ENCODE measurements around the gene CAMK1G. TPM values are rescaled to one million over a fixed set of nuclear protein-coding genes. Genes with fewer than 3 reads are reported as not detected.

CAMK1G gene
- total and polyA plus RNA-seq, 10 of the 15 experiments (the other 5 are each of a cell fraction or from before 2014, with no cell fraction given): 0.18 to 0.20 TPM; not detected in 8

GRCh38 chr1:209577346-209577745, 6.2 kb upstream of the CAMK1G start:
- H4K20me1 ChIP-seq (ENCODE audit: control insufficient read depth, insufficient read depth): no peaks in the 10 kb centered on the region
- no peaks in the 10 kb centered on the region for H3K9me3 ChIP-seq (replicated peaks; ENCODE audit: control insufficient read depth, insufficient read depth, low read length)
- H2AFZ ChIP-seq (ENCODE audit: control insufficient read depth, low read depth, low read length): no peak overlapping the region
- TF ChIP-seq ATF7 (IDR thresholded peaks at IDR 0.05; ENCODE audit: low read depth) (no peak), POLR2AphosphoS5 (IDR thresholded peaks at IDR 0.05; ENCODE audit: low read length) (no peak)
- ChIA-PET RAD21 (ENCODE audit: unreplicated experiment) (interaction anchor here (1.2 to 1.5 kb wide), 4 partner anchors 50 to 172 kb away, joined by 3 to 7 read pairs (median 6); no protein-coding TSS in a partner anchor), POLR2A (interaction anchor here (0.6 kb wide), 1 partner anchor 46 kb away, joined by 3 read pairs; no protein-coding TSS in a partner anchor), SMC1A (ENCODE audit: uncharacterized antibody, unreplicated experiment) (interaction anchor here (0.6 to 3.7 kb wide), 4 partner anchors 16 to 114 kb away, joined by 3 to 30 read pairs (median 8); no protein-coding TSS in a partner anchor), CTCF (interaction anchor here (1.0 to 24.2 kb wide), 21 partner anchors 10 to 245 kb away, joined by 3 to 307 read pairs (median 6); partner anchors contain the start of gene HSD11B1)
- no peaks in the 10 kb centered on the region for H3K79me2 ChIP-seq (ENCODE audit: control insufficient read depth, insufficient read depth, low read length)
- 49% methylated on average over 3 of the region's 3 CpGs for WGBS (ENCODE audit: insufficient coverage, insufficient replicate concordance, low lambda C conversion rate, missing lambda C conversion rate)
- no peak overlapping the region for H3K4me2 ChIP-seq (ENCODE audit: control insufficient read depth, insufficient read depth)
- intact Hi-C loops (cut with micrococcal nuclease; ENCODE audit: unreplicated experiment): loop anchor here (2.0 to 10.0 kb wide), 2 partner anchors 169 to 247 kb away; partner anchors contain the start of gene UTP25
- in situ Hi-C loops (cut with MboI): loop anchor here (5.0 to 10.0 kb wide), 3 partner anchors 47 to 170 kb away; no protein-coding TSS in a partner anchor
- H3K27me3 ChIP-seq (replicated peaks in 1 of 2; ENCODE audit: control insufficient read depth in 2 of 2, insufficient read depth in 2 of 2, low read length in 1 of 2): peaks cover 0 to 1% of the 10 kb centered on the region in 2 experiments; a peak in 3 of 4 replicates
- no peak overlapping the region for H3K9ac ChIP-seq (ENCODE audit: control insufficient read depth, insufficient read depth, low read length)
- no peak overlapping the region for H3K27ac ChIP-seq (ENCODE audit: control insufficient read depth, insufficient read depth)
- no peak for FAIRE-seq
- H3K4me3 ChIP-seq: no peak overlapping the region
- no TSS peak for BruUV-seq (replicated peaks)
- no peaks in the 10 kb centered on the region for H3K4me1 ChIP-seq (ENCODE audit: control insufficient read depth, insufficient read depth, low read length)
- no peak for ATAC-seq
- no peak for DNase-seq (ENCODE audit: low read depth, low spot score)
- no peaks in the 10 kb centered on the region for H3K36me3 ChIP-seq (ENCODE audit: control insufficient read depth in 2 of 2, insufficient read depth in 2 of 2, low read length in 1 of 2)

- BruUV-seq (replicated peaks): no TSS peak
- no peaks in the 10 kb centered on the region for H3K36me3 ChIP-seq (ENCODE audit: control insufficient read depth in 2 of 2, insufficient read depth in 2 of 2, low read length in 1 of 2)
- 20% methylated on average over 2 of the region's 2 CpGs for WGBS (ENCODE audit: insufficient coverage, insufficient replicate concordance, low lambda C conversion rate, missing lambda C conversion rate)
- H3K4me2 ChIP-seq (ENCODE audit: control insufficient read depth, insufficient read depth): no peak overlapping the region
- no peaks in the 10 kb centered on the region for H4K20me1 ChIP-seq (ENCODE audit: control insufficient read depth, insufficient read depth)
- H3K4me3 ChIP-seq: no peak overlapping the region
- H3K9ac ChIP-seq (ENCODE audit: control insufficient read depth, insufficient read depth, low read length): no peak overlapping the region
- CTCF ChIA-PET: interaction anchor here (1.0 to 24.2 kb wide), 5 partner anchors 10 to 167 kb away, joined by 3 to 307 read pairs (median 8); no protein-coding TSS in a partner anchor
- FAIRE-seq (no peak), ATAC-seq (no peak), DNase-seq (ENCODE audit: low read depth, low spot score) (no peak)
- H3K27ac ChIP-seq (ENCODE audit: control insufficient read depth, insufficient read depth): no peak overlapping the region
- in situ Hi-C loops (cut with MboI): no loop called here
- H3K9me3 ChIP-seq (replicated peaks; ENCODE audit: control insufficient read depth, insufficient read depth, low read length): no peaks in the 10 kb centered on the region
- POLR2A ChIA-PET: no interaction called here
- SMC1A ChIA-PET (ENCODE audit: uncharacterized antibody, unreplicated experiment): interaction anchor here (1.3 to 1.4 kb wide), 2 partner anchors 11 to 49 kb away, joined by 3 read pairs; no protein-coding TSS in a partner anchor
- H3K27me3 ChIP-seq (replicated peaks in 1 of 2; ENCODE audit: control insufficient read depth in 2 of 2, insufficient read depth in 2 of 2, low read length in 1 of 2): peaks cover 0 to 4% of the 10 kb centered on the region in 2 experiments; a peak in 3 of 4 replicates
- RAD21 ChIA-PET (ENCODE audit: unreplicated experiment): interaction anchor here (0.8 to 1.0 kb wide), 2 partner anchors 47 to 111 kb away, joined by 4 to 5 read pairs; no protein-coding TSS in a partner anchor
- TF ChIP-seq KDM1A (IDR thresholded peaks at IDR 0.05; ENCODE audit: borderline replicate concordance) (no peak), MLLT1 (IDR thresholded peaks at IDR 0.05) (no peak), MEF2B (IDR thresholded peaks at IDR 0.05; ENCODE audit: partially characterized antibody, poor library complexity, severe bottlenecking) (no peak), FOXK2 (IDR thresholded peaks at IDR 0.05) (no peak), RBBP5 (conservative IDR thresholded peaks at IDR 0.05) (no peak), SKIL (IDR thresholded peaks at IDR 0.05; ENCODE audit: low read depth, poor library complexity, severe bottlenecking) (no peak), TCF12 (IDR thresholded peaks at IDR 0.05; ENCODE audit: low read depth, low read length) (no peak), ZNF384 (IDR thresholded peaks at IDR 0.05; ENCODE audit: borderline replicate concordance, low read depth, low read length) (no peak), SIX5 (IDR thresholded peaks at IDR 0.05; ENCODE audit: low read depth, low read length, severe bottlenecking) (no peak), NRF1 (conservative IDR thresholded peaks at IDR 0.05; ENCODE audit: low read depth, low read length) (no peak), HDGF (IDR thresholded peaks at IDR 0.05) (no peak)
- intact Hi-C loops (cut with micrococcal nuclease; ENCODE audit: unreplicated experiment): loop anchor here (1.0 kb wide), 1 partner anchor 113 kb away; no protein-coding TSS in a partner anchor
- no peaks in the 10 kb centered on the region for H3K79me2 ChIP-seq (ENCODE audit: control insufficient read depth, insufficient read depth, low read length)
- no peak overlapping the region for H2AFZ ChIP-seq (ENCODE audit: control insufficient read depth, low read depth, low read length)
- no peaks in the 10 kb centered on the region for H3K4me1 ChIP-seq (ENCODE audit: control insufficient read depth, insufficient read depth, low read length)
Observed at GRCh38 chr1:209580577-209580976, 2.9 kb upstream of the CAMK1G start.

Data from GM12878 (cell line).